Measurements from ENCODE around the gene FBRS.

Gene FBRS

GRCh38 chr16:30666681-30667080 lies 8.4 kb downstream of the FBRS start:
- H3K4me1 Mint-ChIP-seq (ENCODE audit: low read depth): peaks cover 21% of the 10 kb centered on the region

GRCh38 chr16:30667361-30667905 lies 9.2 kb downstream of the FBRS start:
- H3K27ac Mint-ChIP-seq: no peak overlapping the region
- peaks cover 47% of the 10 kb centered on the region for H3K36me3 Mint-ChIP-seq (ENCODE audit: low read depth)
- peaks cover 16% of the 10 kb centered on the region for H3K4me1 Mint-ChIP-seq (ENCODE audit: low read depth)
- H3K27me3 Mint-ChIP-seq (ENCODE audit: low read depth): no peaks in the 10 kb centered on the region
- no peaks in the 10 kb centered on the region for H3K9me3 Mint-ChIP-seq
- no peak overlapping the region for H3K4me3 Mint-ChIP-seq

More at GRCh38 chr16:30666681-30667080, 8.4 kb downstream of the FBRS start:
- Mint-ChIP-seq H3K9me3 (no peaks in the 10 kb centered on the region), H3K4me3 (no peak overlapping the region), H3K27me3 (ENCODE audit: low read depth) (no peaks in the 10 kb centered on the region), H3K36me3 (ENCODE audit: low read depth) (peaks cover 54% of the 10 kb centered on the region), H3K27ac (no peak overlapping the region)

- no peak overlapping the region for H3K27ac Mint-ChIP-seq
- no peaks in the 10 kb centered on the region for H3K27me3 Mint-ChIP-seq (ENCODE audit: low read depth)
- peaks cover 12% of the 10 kb centered on the region for H3K4me1 Mint-ChIP-seq (ENCODE audit: low read depth)
- H3K9me3 Mint-ChIP-seq: no peaks in the 10 kb centered on the region
- no peak overlapping the region for H3K4me3 Mint-ChIP-seq
- H3K36me3 Mint-ChIP-seq (ENCODE audit: low read depth): peaks cover 43% of the 10 kb centered on the region
Observed at GRCh38 chr16:30668393-30668792, 10.2 kb downstream of the FBRS start.

GRCh38 chr16:30669026-30669902 lies 11.0 kb downstream of the FBRS start:
- H3K9me3 Mint-ChIP-seq: no peaks in the 10 kb centered on the region
- H3K4me3 Mint-ChIP-seq: no peak overlapping the region
- peaks cover 37% of the 10 kb centered on the region for H3K36me3 Mint-ChIP-seq (ENCODE audit: low read depth)
- peaks cover 7% of the 10 kb centered on the region for H3K4me1 Mint-ChIP-seq (ENCODE audit: low read depth)
- H3K27me3 Mint-ChIP-seq (ENCODE audit: low read depth): no peaks in the 10 kb centered on the region
- H3K27ac Mint-ChIP-seq: no peak overlapping the region

GRCh38 chr16:30669903-30670824 lies 11.9 kb downstream of the FBRS start:
- Mint-ChIP-seq H3K27me3 (ENCODE audit: low read depth) (no peaks in the 10 kb centered on the region), H3K4me1 (ENCODE audit: low read depth) (peaks cover 7% of the 10 kb centered on the region), H3K27ac (no peak overlapping the region), H3K9me3 (no peaks in the 10 kb centered on the region), H3K4me3 (no peak overlapping the region), H3K36me3 (ENCODE audit: low read depth) (peaks cover 35% of the 10 kb centered on the region)

- Mint-ChIP-seq H3K27me3 (ENCODE audit: low read depth) (no peaks in the 10 kb centered on the region), H3K36me3 (ENCODE audit: low read depth) (peaks cover 6% of the 10 kb centered on the region), H3K4me1 (ENCODE audit: low read depth) (no peaks in the 10 kb centered on the region), H3K4me3 (no peak overlapping the region), H3K9me3 (no peaks in the 10 kb centered on the region), H3K27ac (no peak overlapping the region)
Observed at GRCh38 chr16:30675143-30675542, 16.9 kb downstream of the FBRS start.

GRCh38 chr16:30677931-30678585 lies 19.8 kb downstream of the FBRS start:
- Mint-ChIP-seq H3K9me3 (no peaks in the 10 kb centered on the region), H3K27me3 (ENCODE audit: low read depth) (no peaks in the 10 kb centered on the region), H3K27ac (no peak overlapping the region), H3K4me3 (no peak overlapping the region), H3K4me1 (ENCODE audit: low read depth) (no peaks in the 10 kb centered on the region), H3K36me3 (ENCODE audit: low read depth) (no peaks in the 10 kb centered on the region)

- Mint-ChIP-seq H3K4me1 (ENCODE audit: low read depth) (no peaks in the 10 kb centered on the region), H3K27me3 (ENCODE audit: low read depth) (no peaks in the 10 kb centered on the region), H3K36me3 (ENCODE audit: low read depth) (no peaks in the 10 kb centered on the region), H3K27ac (no peak overlapping the region), H3K9me3 (no peaks in the 10 kb centered on the region), H3K4me3 (no peak overlapping the region)
Observed at GRCh38 chr16:30678586-30678970, 20.3 kb downstream of the FBRS start.

GRCh38 chr16:30680326-30680725 lies 22.1 kb downstream of the FBRS start:
- Mint-ChIP-seq H3K9me3 (no peaks in the 10 kb centered on the region), H3K4me3 (no peak overlapping the region), H3K27me3 (ENCODE audit: low read depth) (no peaks in the 10 kb centered on the region), H3K4me1 (ENCODE audit: low read depth) (no peaks in the 10 kb centered on the region), H3K36me3 (ENCODE audit: low read depth) (no peaks in the 10 kb centered on the region), H3K27ac (no peak overlapping the region)

- no peaks in the 10 kb centered on the region for H3K27me3 Mint-ChIP-seq (ENCODE audit: low read depth)
- no peaks in the 10 kb centered on the region for H3K9me3 Mint-ChIP-seq
- no peaks in the 10 kb centered on the region for H3K36me3 Mint-ChIP-seq (ENCODE audit: low read depth)
- H3K4me3 Mint-ChIP-seq: no peak overlapping the region
- H3K4me1 Mint-ChIP-seq (ENCODE audit: low read depth): peaks cover 8% of the 10 kb centered on the region
- no peak overlapping the region for H3K27ac Mint-ChIP-seq
Observed at GRCh38 chr16:30688701-30689100, 30.5 kb downstream of the FBRS start.

- Mint-ChIP-seq H3K27ac (no peak overlapping the region), H3K4me1 (ENCODE audit: low read depth) (peaks cover 19% of the 10 kb centered on the region), H3K36me3 (ENCODE audit: low read depth) (no peaks in the 10 kb centered on the region), H3K27me3 (ENCODE audit: low read depth) (no peaks in the 10 kb centered on the region), H3K9me3 (no peaks in the 10 kb centered on the region), H3K4me3 (no peak overlapping the region)
Observed at GRCh38 chr16:30691907-30692306, 33.7 kb downstream of the FBRS start.

- H3K27ac Mint-ChIP-seq: peak overlapping the region; percentile 10
- no peaks in the 10 kb centered on the region for H3K9me3 Mint-ChIP-seq
- no peaks in the 10 kb centered on the region for H3K36me3 Mint-ChIP-seq (ENCODE audit: low read depth)
- no peaks in the 10 kb centered on the region for H3K27me3 Mint-ChIP-seq (ENCODE audit: low read depth)
- peaks cover 25% of the 10 kb centered on the region for H3K4me1 Mint-ChIP-seq (ENCODE audit: low read depth)
- no peak overlapping the region for H3K4me3 Mint-ChIP-seq
Observed at GRCh38 chr16:30692396-30693064, 34.3 kb downstream of the FBRS start.

- H3K27ac Mint-ChIP-seq: peak overlapping the region; percentile 57
- peaks cover 34% of the 10 kb centered on the region for H3K4me1 Mint-ChIP-seq (ENCODE audit: low read depth)
- no peaks in the 10 kb centered on the region for H3K27me3 Mint-ChIP-seq (ENCODE audit: low read depth)
- H3K4me3 Mint-ChIP-seq: peak overlapping the region; percentile 21
- H3K36me3 Mint-ChIP-seq (ENCODE audit: low read depth): peaks cover 9% of the 10 kb centered on the region
- H3K9me3 Mint-ChIP-seq: no peaks in the 10 kb centered on the region
Observed at GRCh38 chr16:30694926-30695693, 36.9 kb downstream of the FBRS start.
